Measurements from ENCODE around the gene SLC35E1.

The SLC35E1 gene

DNA sequence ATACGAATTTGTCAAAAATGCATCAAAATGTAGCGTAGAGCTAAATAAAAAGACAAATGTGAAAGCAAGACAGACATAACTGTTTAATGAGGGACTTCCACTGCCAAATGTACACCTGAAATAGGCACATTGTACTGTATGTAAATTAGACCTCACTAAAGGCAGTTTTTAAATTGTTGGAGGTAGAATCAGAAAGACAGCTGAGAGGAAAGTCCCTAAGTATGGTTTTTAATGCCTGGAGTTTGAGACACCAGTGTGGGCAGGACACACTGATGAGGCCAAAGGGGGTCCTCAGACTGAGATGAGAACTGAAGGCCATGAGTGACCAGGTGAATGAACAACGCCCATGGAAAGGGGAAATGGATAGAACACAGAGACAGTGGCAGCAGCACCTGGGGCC, 32.9 kb upstream of the SLC35E1 start:
- Histone ChIP-seq H3F3A (ENCODE audit: insufficient read depth, low read length) (no peaks in the 10 kb centered on the region), H3K4me1 (ENCODE audit: insufficient read depth, low read length, severe bottlenecking) (peaks cover 85% of the 10 kb centered on the region), H4K20me1 (ENCODE audit: insufficient read depth, low read length) (no peaks in the 10 kb centered on the region), H3K4me3 (ENCODE audit: low read depth, low read length, poor library complexity, severe bottlenecking) (no peak overlapping the region), H3K4me2 (ENCODE audit: low read length) (peak overlapping the region; percentile 47), H3K79me2 (ENCODE audit: insufficient read depth, low read length) (peaks cover 90% of the 10 kb centered on the region), H2AFZ (ENCODE audit: low read length) (no peak overlapping the region), H3K9ac (ENCODE audit: low read length) (no peak overlapping the region; the same call in 1 of the 2 replicates), H3K9me2 (ENCODE audit: low read depth, low read length) (no peaks in the 10 kb centered on the region), H3K27ac (ENCODE audit: low read depth, low read length, poor library complexity, severe bottlenecking) (peak overlapping the region; percentile 65), H3K9me3 (ENCODE audit: low read length) (no peaks in the 10 kb centered on the region), H3K36me3 (ENCODE audit: insufficient read depth, low read length) (peaks cover 8% of the 10 kb centered on the region; the same call in 1 of the 2 replicates), H3K27me3 (ENCODE audit: insufficient read depth, low read length) (no peaks in the 10 kb centered on the region)
- TF ChIP-seq, protein P1, sequence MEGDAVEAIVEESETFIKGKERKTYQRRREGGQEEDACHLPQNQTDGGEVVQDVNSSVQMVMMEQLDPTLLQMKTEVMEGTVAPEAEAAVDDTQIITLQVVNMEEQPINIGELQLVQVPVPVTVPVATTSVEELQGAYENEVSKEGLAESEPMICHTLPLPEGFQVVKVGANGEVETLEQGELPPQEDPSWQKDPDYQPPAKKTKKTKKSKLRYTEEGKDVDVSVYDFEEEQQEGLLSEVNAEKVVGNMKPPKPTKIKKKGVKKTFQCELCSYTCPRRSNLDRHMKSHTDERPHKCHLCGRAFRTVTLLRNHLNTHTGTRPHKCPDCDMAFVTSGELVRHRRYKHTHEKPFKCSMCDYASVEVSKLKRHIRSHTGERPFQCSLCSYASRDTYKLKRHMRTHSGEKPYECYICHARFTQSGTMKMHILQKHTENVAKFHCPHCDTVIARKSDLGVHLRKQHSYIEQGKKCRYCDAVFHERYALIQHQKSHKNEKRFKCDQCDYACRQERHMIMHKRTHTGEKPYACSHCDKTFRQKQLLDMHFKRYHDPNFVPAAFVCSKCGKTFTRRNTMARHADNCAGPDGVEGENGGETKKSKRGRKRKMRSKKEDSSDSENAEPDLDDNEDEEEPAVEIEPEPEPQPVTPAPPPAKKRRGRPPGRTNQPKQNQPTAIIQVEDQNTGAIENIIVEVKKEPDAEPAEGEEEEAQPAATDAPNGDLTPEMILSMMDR (IDR thresholded peaks at IDR 0.05; ENCODE audit: low read length) = no peak
- no peak for TF ChIP-seq EZH2 (IDR thresholded peaks at IDR 0.05; ENCODE audit: borderline replicate concordance, low read length)

DNA sequence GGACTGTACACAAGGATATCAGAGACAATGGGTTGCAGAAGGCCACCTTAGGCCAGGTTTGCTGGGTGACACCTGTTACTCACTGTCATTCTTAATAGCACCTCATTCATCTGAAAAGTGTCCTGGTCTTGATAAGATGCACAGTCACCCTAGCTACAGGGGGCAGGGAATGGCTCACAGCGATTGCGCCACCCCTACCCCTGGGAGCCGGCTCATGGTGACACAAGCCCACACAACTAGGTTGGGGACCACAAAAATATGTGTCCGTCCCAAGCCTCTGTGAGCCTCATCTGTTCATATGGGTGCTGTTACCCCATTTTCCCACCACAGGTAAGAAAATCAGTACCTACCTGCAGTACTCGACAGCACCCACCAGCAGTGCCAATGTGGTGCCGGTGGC, 32.4 kb upstream of the SLC35E1 start:
- H2AFZ ChIP-seq (ENCODE audit: low read length) = no peak overlapping the region
- H3K4me1 ChIP-seq (ENCODE audit: insufficient read depth, low read length, severe bottlenecking) = peaks cover 85% of the 10 kb centered on the region
- H3K79me2 ChIP-seq (ENCODE audit: insufficient read depth, low read length) = peaks cover 87% of the 10 kb centered on the region
- no peaks in the 10 kb centered on the region for H3K27me3 ChIP-seq (ENCODE audit: insufficient read depth, low read length)
- no peak overlapping the region; the same call in 1 of the 2 replicates for H3K9ac ChIP-seq (ENCODE audit: low read length)
- H3K27ac ChIP-seq (ENCODE audit: low read depth, low read length, poor library complexity, severe bottlenecking) = peak overlapping the region; percentile 65
- peaks cover 8% of the 10 kb centered on the region; the same call in 1 of the 2 replicates for H3K36me3 ChIP-seq (ENCODE audit: insufficient read depth, low read length)
- H3K9me3 ChIP-seq (ENCODE audit: low read length) = no peaks in the 10 kb centered on the region
- no peaks in the 10 kb centered on the region for H3F3A ChIP-seq (ENCODE audit: insufficient read depth, low read length)
- H3K4me3 ChIP-seq (ENCODE audit: low read depth, low read length, poor library complexity, severe bottlenecking) = no peak overlapping the region
- peak overlapping the region; percentile 47; the same call in 1 of the 2 replicates for H3K4me2 ChIP-seq (ENCODE audit: low read length)
- TF ChIP-seq EZH2 (IDR thresholded peaks at IDR 0.05; ENCODE audit: borderline replicate concordance, low read length) = no peak
- TF ChIP-seq, protein P1 (IDR thresholded peaks at IDR 0.05; ENCODE audit: low read length) = no peak
- no peaks in the 10 kb centered on the region for H3K9me2 ChIP-seq (ENCODE audit: low read depth, low read length)
- no peaks in the 10 kb centered on the region for H4K20me1 ChIP-seq (ENCODE audit: insufficient read depth, low read length)

DNA sequence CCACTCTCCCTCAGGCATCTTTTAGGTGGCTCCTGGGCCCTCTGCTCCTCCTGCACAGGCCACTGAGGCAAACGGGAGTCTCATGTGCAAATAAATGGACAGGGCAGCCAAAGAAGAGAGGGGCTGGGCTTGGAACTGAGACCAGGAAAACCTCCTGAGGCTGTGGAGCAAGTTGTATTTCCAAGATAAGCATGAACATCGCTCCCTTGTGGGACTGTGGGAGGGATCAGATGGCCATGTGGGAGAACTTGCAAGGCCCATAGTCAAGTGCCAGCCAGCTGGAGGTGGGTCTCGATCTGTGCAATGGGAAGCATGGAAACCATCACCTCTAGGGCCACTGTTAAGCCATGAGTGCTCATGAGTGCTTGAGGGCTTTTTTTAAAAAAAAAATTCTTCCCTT, 30.9 kb upstream of the SLC35E1 start:
- Histone ChIP-seq H3K9me3 (ENCODE audit: low read length) (no peaks in the 10 kb centered on the region), H4K20me1 (ENCODE audit: insufficient read depth, low read length) (no peaks in the 10 kb centered on the region), H3F3A (ENCODE audit: insufficient read depth, low read length) (no peaks in the 10 kb centered on the region), H3K9me2 (ENCODE audit: low read depth, low read length) (no peaks in the 10 kb centered on the region), H2AFZ (ENCODE audit: low read length) (no peak overlapping the region), H3K27ac (ENCODE audit: low read depth, low read length, poor library complexity, severe bottlenecking) (peak overlapping the region; percentile 10), H3K4me1 (ENCODE audit: insufficient read depth, low read length, severe bottlenecking) (peaks cover 85% of the 10 kb centered on the region), H3K4me2 (ENCODE audit: low read length) (no peak overlapping the region; the same call in 1 of the 2 replicates), H3K4me3 (ENCODE audit: low read depth, low read length, poor library complexity, severe bottlenecking) (no peak overlapping the region), H3K79me2 (ENCODE audit: insufficient read depth, low read length) (peaks cover 84% of the 10 kb centered on the region), H3K27me3 (ENCODE audit: insufficient read depth, low read length) (no peaks in the 10 kb centered on the region), H3K36me3 (ENCODE audit: insufficient read depth, low read length) (peaks cover 8% of the 10 kb centered on the region; the same call in 1 of the 2 replicates), H3K9ac (ENCODE audit: low read length) (no peak overlapping the region; the same call in 1 of the 2 replicates)
- TF ChIP-seq, protein P1 (IDR thresholded peaks at IDR 0.05; ENCODE audit: low read length) = no peak
- TF ChIP-seq EZH2 (IDR thresholded peaks at IDR 0.05; ENCODE audit: borderline replicate concordance, low read length) = no peak

Data from OCI-LY1 (cell line).